ENCODE measurements around the gene SLC44A5.
"Not testable (repeated sequence)": the region's sequence is repeated elsewhere in the genome, so short reads cannot be mapped to it uniquely, and the experiment has no call there.

The SLC44A5 gene

DNA sequence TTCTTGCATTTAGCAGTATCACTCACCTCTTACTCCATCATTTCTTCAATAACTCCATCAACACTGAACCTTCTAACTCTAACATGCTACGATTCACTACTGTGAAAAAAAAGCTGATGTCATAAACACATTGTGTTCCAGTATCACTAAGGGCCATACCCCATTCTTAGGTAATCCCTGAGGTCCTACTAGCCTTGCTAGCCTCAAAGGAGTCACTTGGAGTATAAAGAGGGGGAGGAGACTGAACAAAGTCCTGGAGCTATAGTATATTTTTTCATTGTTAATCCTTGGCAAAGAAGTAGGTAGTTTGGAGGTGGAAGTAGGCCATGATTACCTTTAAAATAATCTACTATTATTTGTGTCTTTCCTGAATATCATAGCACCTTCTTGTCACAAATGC, at the start of gene SLC44A5:
Gene SLC44A5, minus strand, starts transcription at position 101 of the 400 bp plus-strand sequence. CDS start 69,667 bp downstream, outside the sequence.
- FAIRE-seq: no peak
- DNase-seq (ENCODE audit: low spot score): no peak

DNA sequence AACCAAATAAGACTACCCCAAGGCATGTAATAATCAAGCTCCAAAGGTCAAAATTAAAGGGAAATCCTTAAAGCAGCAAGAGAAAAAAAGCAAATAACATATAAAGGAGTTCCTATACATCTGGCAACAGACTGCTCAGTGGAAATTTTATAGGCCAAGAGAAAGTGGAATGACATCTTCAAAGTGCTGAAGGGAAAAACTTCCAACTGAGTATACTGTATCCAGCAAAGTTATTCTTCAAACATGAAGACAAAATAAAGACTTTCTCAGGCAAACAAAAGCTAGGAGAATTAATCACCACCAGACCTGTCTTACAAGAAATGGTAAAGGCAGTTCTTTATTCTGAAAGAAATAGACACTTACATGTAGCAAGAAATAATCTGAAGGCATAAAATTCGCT, 45.0 kb upstream of the SLC44A5 start:
- DNase-seq (ENCODE audit: low spot score) (no peak), FAIRE-seq (no peak)

GRCh38 chr1:75647183-75647582, 36.3 kb upstream of the SLC44A5 start:
- not testable (repeated sequence) for DNase-seq (ENCODE audit: low spot score); FAIRE-seq

DNA sequence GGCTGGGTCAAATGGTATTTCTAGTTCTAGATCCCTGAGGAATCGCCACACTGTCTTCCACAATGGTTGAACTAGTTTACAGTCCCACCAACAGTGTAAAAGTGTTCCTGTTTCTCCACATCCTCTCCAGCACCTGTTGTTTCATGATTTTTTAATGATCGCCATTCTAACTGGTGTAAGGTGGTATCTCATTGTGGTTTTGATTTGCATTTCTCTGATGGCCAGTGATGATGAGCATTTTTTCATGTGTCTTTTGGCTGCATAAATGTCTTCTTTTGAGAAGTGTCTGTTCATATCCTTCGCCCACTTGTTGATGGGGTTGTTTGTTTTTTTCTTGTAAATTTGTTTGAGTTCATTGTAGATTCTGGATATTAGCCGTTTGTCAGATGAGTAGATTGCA, 34.2 kb upstream of the SLC44A5 start:
- DNase-seq (ENCODE audit: low spot score); FAIRE-seq: not testable (repeated sequence)

DNA sequence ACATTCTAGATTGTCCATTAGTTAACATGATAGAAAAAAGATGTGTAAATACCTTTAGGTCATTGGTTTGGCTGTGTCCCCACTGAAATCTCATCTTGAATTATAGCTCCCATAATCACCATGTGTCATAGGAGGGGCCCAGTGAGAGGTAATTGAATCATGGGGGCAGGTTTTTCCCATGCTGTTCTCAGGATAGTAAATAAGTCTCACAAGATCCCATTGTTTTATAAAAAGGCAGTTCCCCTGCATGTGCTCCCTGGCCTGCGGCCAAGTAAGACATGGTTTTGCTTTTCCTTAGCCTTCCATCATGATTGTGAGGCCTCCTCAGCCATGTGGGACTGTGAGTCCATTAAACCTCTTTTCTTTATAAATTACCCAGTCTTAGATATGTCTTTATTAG, 32.5 kb upstream of the SLC44A5 start:
- no peak for FAIRE-seq

GRCh38 chr1:75641325-75641724, 30.4 kb upstream of the SLC44A5 start:
- DNase-seq (ENCODE audit: low spot score): no peak
- FAIRE-seq: no peak

More for the DNA sequence above, 32.5 kb upstream of the SLC44A5 start:
- no peak for DNase-seq (ENCODE audit: low spot score)

GRCh38 chr1:75640137-75640536, 29.2 kb upstream of the SLC44A5 start:
- FAIRE-seq (no peak), DNase-seq (ENCODE audit: low spot score) (no peak)

DNA sequence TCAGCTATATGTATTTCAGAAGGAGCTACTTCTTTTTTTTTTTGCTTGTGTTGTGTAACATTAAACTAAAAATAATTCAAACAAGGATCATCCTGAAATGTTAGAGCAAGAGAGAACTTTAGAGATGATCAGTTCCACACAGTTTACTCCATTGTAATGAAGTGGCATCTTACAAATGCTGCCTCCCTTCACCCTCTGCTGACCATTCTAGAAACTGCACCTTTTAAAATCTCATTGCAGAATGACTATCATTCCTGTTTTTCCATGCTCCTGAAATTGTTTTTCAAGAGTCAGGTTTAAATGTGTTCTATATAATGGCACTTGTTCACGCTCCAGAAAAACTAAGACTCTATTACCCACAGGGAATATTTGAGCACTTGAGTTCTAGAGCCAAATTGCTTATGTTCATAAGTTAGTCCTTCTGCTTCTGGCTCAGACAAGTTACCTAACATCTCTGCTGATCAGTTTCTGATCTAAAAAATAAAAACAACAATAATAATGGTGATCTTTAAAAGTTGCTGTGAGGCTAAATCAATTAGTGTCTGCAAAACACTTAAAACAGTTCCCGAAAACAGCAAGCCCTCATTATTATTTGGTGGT, 21.5 kb upstream of the SLC44A5 start:
- FAIRE-seq (peak; percentile 43), DNase-seq (ENCODE audit: low spot score) (peak; percentile 27)

DNA sequence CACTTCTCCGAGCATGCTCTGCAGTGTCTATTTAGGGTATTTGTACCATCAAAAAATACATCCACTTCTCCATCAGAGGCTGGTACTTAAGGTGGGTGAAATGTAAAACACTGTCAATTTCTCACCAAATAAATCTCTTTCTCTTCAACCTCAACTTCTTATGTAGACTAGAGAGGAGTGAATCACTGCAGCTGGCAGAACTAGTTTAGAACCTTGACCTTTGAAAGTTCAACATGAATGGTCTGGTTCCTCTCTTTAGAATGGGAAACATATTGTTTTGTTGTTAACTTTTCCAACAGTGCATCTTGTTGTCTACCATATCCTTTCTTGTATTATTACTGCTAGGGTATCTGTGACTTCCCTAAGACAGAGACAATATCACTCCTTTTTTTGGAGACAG, 20.1 kb upstream of the SLC44A5 start:
- DNase-seq (ENCODE audit: low spot score) (no peak), FAIRE-seq (no peak)

- DNase-seq (ENCODE audit: low spot score) (no peak), FAIRE-seq (no peak)
Measured at GRCh38 chr1:75630004-75630594, 19.2 kb upstream of the SLC44A5 start.

DNA sequence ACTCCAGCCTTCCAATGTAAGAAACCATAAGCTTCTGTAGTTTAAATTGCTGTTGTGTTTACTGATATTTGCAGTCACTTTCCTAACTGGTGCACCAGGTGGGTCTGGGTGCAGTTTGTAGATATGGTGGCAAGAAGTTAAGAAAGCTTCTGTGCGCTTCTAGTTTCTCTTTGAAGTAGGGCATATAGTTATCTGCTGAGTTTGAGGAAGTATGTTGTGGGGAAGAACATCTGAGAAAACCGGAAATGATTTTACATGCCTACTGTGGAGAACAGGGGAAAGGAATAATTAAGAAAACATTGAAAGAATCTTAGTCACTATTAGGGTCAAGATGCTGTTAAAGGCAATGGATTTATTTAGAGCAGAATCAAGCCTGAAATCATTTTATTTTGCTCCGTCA, 14.9 kb upstream of the SLC44A5 start:
- FAIRE-seq (no peak), DNase-seq (ENCODE audit: low spot score) (no peak)

DNA sequence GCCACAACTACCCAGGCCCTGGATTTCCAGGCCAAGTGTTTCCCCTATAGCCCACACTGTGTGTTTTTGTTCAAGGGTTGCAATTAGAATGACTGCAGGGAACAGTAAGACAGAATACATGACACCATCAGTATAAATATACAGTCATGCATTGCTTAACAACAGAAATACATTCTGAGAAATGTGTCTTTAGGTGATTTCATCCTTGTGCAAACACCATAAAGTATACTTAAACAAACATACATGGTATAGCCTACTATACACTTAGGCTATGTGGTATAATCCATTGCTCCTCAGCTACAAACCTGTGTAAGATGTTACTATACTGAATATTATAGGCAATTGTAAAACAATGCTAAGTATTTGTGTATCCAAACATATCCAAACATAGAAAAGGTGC, 7.5 kb upstream of the SLC44A5 start:
- FAIRE-seq (no peak), DNase-seq (ENCODE audit: low spot score) (no peak)

DNA sequence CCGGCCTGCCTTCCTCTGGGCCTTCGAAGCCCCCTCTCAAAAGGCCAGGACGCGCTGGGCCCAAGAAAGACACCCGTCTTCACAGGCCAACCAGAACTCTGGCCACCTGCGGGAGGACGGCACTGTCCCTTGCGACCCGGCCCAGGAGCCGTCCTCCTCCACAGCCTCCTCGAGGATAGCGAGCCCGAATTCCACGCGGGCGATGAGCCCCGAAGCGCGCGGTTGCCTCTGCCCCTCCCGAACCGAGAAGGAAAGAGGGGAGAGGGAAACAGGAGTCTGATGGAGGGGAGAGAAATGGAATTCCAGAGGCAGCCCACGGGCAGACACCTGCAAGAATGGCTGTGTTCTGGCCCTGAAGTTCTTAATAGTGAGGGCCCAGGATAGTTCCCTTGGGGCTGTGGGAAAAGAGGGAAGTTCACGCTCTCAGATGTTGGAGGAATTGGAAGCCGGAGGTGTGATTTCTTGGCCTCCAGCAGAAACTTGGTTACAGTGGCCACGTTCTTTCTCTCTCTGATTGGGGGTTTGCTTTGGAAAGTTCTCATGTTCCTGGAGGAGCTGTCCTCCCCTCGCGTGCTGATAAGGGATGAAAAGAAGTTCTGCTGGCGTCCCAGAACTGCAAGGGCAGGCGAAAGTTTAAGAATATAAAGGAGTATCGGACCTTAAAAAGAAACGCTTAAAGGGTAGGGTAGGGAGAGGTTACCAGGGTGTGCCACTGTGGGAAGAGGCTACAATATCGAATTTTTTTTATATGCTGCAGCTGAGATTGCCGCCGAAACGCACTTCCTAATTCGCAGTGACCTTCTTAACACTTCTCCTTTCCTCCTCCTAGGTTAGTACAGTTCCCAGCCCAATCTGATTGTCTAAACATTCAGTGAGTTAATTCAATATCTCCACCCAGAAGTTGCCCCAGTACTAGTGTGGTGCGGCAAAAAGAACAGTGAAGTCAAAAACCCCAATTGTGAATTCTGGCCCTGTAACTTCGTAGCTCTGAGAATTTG, 5.8 kb upstream of the SLC44A5 start:
- DNase-seq (ENCODE audit: low spot score) (no peak), FAIRE-seq (no peak)

- DNase-seq (ENCODE audit: low spot score): no peak
- FAIRE-seq: no peak
Measured at GRCh38 chr1:75615613-75616435, 4.9 kb upstream of the SLC44A5 start.

DNA sequence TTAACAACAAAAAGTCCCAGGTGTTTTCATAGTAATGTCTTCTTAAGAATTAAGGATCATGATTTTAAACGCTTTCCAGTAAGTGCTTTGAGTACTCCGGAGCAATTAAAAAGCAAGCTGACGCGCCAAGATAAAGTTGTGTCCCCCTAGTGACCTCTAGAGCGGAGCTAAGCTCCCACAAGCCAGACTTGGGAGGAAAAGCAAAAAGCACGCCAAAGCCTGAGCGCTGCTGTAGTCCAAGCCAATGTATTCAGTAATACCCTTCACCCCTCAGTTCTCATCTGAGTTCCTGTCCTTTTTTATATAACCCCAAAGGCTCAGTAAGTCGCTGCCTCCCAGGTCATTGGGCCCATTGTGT, 3.5 kb upstream of the SLC44A5 start:
- no peak for DNase-seq (ENCODE audit: low spot score)

GRCh38 chr1:75613916-75614315, 3.0 kb upstream of the SLC44A5 start:
- FAIRE-seq: no peak
- DNase-seq (ENCODE audit: low spot score): no peak

More for the DNA sequence above, 3.5 kb upstream of the SLC44A5 start:
- FAIRE-seq: no peak

- no peak for FAIRE-seq
- no peak for DNase-seq (ENCODE audit: low spot score)
Measured at GRCh38 chr1:75612976-75613375, 2.1 kb upstream of the SLC44A5 start.

- no peak for FAIRE-seq
- no peak for DNase-seq (ENCODE audit: low spot score)
Measured at GRCh38 chr1:75602486-75602885, 8.4 kb downstream of the SLC44A5 start.

DNA sequence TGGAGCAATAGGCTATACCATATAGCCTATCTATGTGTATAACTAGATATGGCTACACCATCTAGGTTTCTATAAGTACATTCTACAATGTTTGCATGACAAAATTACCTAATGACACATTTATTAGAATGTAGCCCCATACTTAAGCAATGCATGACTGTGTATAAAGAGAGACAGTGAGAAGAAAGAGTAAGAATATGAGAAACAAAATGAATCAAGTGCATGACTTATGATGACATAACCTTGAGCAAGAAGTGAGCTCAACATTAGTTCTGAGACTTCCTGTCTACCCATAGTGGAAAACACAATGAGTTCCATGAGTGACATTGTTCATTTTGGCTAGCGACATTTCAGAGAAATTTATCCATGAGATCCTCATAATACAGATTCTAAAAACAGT, 10.1 kb downstream of the SLC44A5 start:
- DNase-seq (ENCODE audit: low spot score) (no peak), FAIRE-seq (no peak)

- DNase-seq (ENCODE audit: low spot score) (no peak), FAIRE-seq (no peak)
Measured at GRCh38 chr1:75594327-75594726, 16.6 kb downstream of the SLC44A5 start.

- not testable (repeated sequence) for DNase-seq (ENCODE audit: low spot score); FAIRE-seq
Measured at GRCh38 chr1:75593457-75593856, 17.5 kb downstream of the SLC44A5 start.
